Loucy (cell line): ENCODE data around the gene PPM1N.

ENCODE experiments used
- H2AFZ ChIP-seq: fragments of 200-600 bp; sonication (generic); 2 replicates; pipeline ENCODE4 v1.6.0; 2016; ENCODE audit warnings: antibody characterized with exemption, mild to moderate bottlenecking, low read length, moderate library complexity
- H3F3A ChIP-seq: fragments of 200-600 bp; 2 replicates; pipeline ENCODE4 v1.6.0; 2016; ENCODE audit warnings: antibody characterized with exemption, low read depth, mild to moderate bottlenecking
- H3K27me3 ChIP-seq: fragments of 200-600 bp; sonication (generic); 2 replicates; pipeline ENCODE4 v1.6.1; 2014; ENCODE audit warnings: low read length, mild to moderate bottlenecking; ENCODE audit not compliant: insufficient read depth, poor library complexity, severe bottlenecking
- H3K36me3 ChIP-seq: fragments of 200-600 bp; sonication (generic); 2 replicates; pipeline ENCODE4 v1.6.1; 2016; ENCODE audit warnings: low read length; ENCODE audit not compliant: insufficient read depth
- H3K4me1 ChIP-seq: fragments of 200-600 bp; sonication (generic); 2 replicates; pipeline ENCODE4 v1.5.1; 2014; ENCODE audit warnings: low read length, mild to moderate bottlenecking; ENCODE audit not compliant: insufficient read depth, poor library complexity, severe bottlenecking
- H3K4me2 ChIP-seq: fragments of 200-600 bp; sonication (generic); 2 replicates; pipeline ENCODE4 v1.6.0; 2014; ENCODE audit warnings: antibody characterized with exemption, low read length, low read depth, mild to moderate bottlenecking; ENCODE audit not compliant: poor library complexity, severe bottlenecking
- H3K4me3 ChIP-seq: fragments of 200-600 bp; sonication (generic); 2 replicates; pipeline ENCODE4 v1.5.1; 2014; ENCODE audit warnings: low read length, mild to moderate bottlenecking, mixed read lengths; ENCODE audit not compliant: poor library complexity, severe bottlenecking
- H3K79me2 ChIP-seq: fragments of 200-600 bp; sonication (generic); 2 replicates; pipeline ENCODE4 v1.6.1; 2014; ENCODE audit warnings: low read length; ENCODE audit not compliant: insufficient read depth
- H3K9ac ChIP-seq: fragments of 200-600 bp; sonication (generic); 2 replicates; pipeline ENCODE4 v1.6.0; 2014; ENCODE audit warnings: mild to moderate bottlenecking, low read depth, low read length, moderate library complexity; ENCODE audit not compliant: poor library complexity, severe bottlenecking
- H3K9me2 ChIP-seq: fragments of 200-600 bp; sonication (generic); replicated peaks from 2 replicates; pipeline ENCODE4 v1.6.1; 2016; ENCODE audit warnings: low read depth, low read length, mixed read lengths
- H3K9me3 ChIP-seq: fragments of 200-600 bp; sonication (generic); 2 replicates; pipeline ENCODE4 v1.6.1; 2014; ENCODE audit warnings: mild to moderate bottlenecking, antibody characterized with exemption, low read length, low read depth; ENCODE audit not compliant: insufficient read depth
- H4K20me1 ChIP-seq: fragments of 200-600 bp; sonication (generic); 2 replicates; pipeline ENCODE4 v1.6.0; 2014; ENCODE audit warnings: antibody characterized with exemption, low read length, mild to moderate bottlenecking; ENCODE audit not compliant: insufficient read depth, poor library complexity, severe bottlenecking
- CTCF ChIP-seq: fragments of 200-600 bp; sonication (generic); conservative IDR thresholded peaks from 2 replicates; pipeline ENCODE4 v1.5.1; 2014; ENCODE audit warnings: mild to moderate bottlenecking, antibody characterized with exemption, low read length
- EZH2phosphoT487 ChIP-seq: fragments of 200-600 bp; IDR thresholded peaks from 2 replicates; pipeline ENCODE4 v1.6.1; 2018; ENCODE audit warnings: antibody characterized with exemption, mild to moderate bottlenecking, moderate library complexity, borderline replicate concordance

Gene PPM1N

GRCh38 chr19:45451131-45451849 lies 47.0 kb upstream of the PPM1N start:
- Histone ChIP-seq H3K27me3 (no peaks in the 10 kb centered on the region), H4K20me1 (no peaks in the 10 kb centered on the region), H3K9me3 (no peaks in the 10 kb centered on the region), H3K4me2 (peak overlapping the region; percentile 98), H2AFZ (peak overlapping the region; percentile 91), H3K36me3 (no peaks in the 10 kb centered on the region), H3F3A (peaks cover 7% of the 10 kb centered on the region; the same call in 1 of the 2 replicates), H3K79me2 (no peaks in the 10 kb centered on the region), H3K4me1 (peaks cover 22% of the 10 kb centered on the region), H3K9ac (peak overlapping the region; percentile 44), H3K4me3 (peak overlapping the region; percentile 78), H3K9me2 (no peaks in the 10 kb centered on the region)
- TF ChIP-seq EZH2phosphoT487 (no peak), CTCF (no peak)

- Histone ChIP-seq H2AFZ (peak overlapping the region; percentile 91; the same call in 1 of the 2 replicates), H3K79me2 (no peaks in the 10 kb centered on the region), H3K27me3 (no peaks in the 10 kb centered on the region), H3K4me2 (peak overlapping the region; percentile 98), H3K9ac (no peak overlapping the region), H4K20me1 (no peaks in the 10 kb centered on the region), H3F3A (peaks cover 7% of the 10 kb centered on the region; the same call in 1 of the 2 replicates), H3K36me3 (no peaks in the 10 kb centered on the region), H3K9me2 (no peaks in the 10 kb centered on the region), H3K4me3 (peak overlapping the region; percentile 78), H3K9me3 (no peaks in the 10 kb centered on the region), H3K4me1 (peaks cover 23% of the 10 kb centered on the region)
- no peak for TF ChIP-seq EZH2phosphoT487
- no peak for TF ChIP-seq CTCF
Measured at GRCh38 chr19:45451850-45452387, 46.3 kb upstream of the PPM1N start.

GRCh38 chr19:45455707-45456499 lies 42.3 kb upstream of the PPM1N start:
- no peak for TF ChIP-seq EZH2phosphoT487
- Histone ChIP-seq H3K9me2 (no peaks in the 10 kb centered on the region), H3K4me1 (peaks cover 16% of the 10 kb centered on the region), H3K27me3 (no peaks in the 10 kb centered on the region), H2AFZ (peak overlapping the region; percentile 60; the same call in 1 of the 2 replicates), H3K79me2 (no peaks in the 10 kb centered on the region), H3K9me3 (no peaks in the 10 kb centered on the region), H4K20me1 (no peaks in the 10 kb centered on the region), H3K4me2 (peak overlapping the region; percentile 22), H3K4me3 (peak overlapping the region; percentile 59), H3K9ac (no peak overlapping the region), H3K36me3 (no peaks in the 10 kb centered on the region), H3F3A (peaks cover 7% of the 10 kb centered on the region; the same call in 1 of the 2 replicates)
